Heart left ventricle (tissue), 16 donors: ENCODE results near the gene TENT4B. TPM values are rescaled to one million over a fixed set of nuclear protein-coding genes. Genes with fewer than 3 reads are reported as not detected.

Source experiments
- ATAC-seq, 4 donors: fragments of 200-7000 bp; cut with Tn5 transposase; one replicate each; pipeline ENCODE4 v1.9.1; 2020 to 2022; ENCODE audit warnings: moderate library complexity in 4 of 4, mild to moderate bottlenecking in 3 of 4, moderate number of reproducible peaks in 1 of 4
- DNase-seq, 5 donors: peaks; one replicate each; pipeline ENCODE4 v3.0.0-alpha.2; 2020
- H3K27ac ChIP-seq, 12 donors: fragments of 200-600 bp; sonication (generic) in 4 of 12; one replicate each; pipeline versions ENCODE4 v1.5.0 to v1.8.0; 2016 to 2022; ENCODE audit warnings: mild to moderate bottlenecking in 2 of 12
- H3K27me3 ChIP-seq, 9 donors: fragments of 200-600 bp; sonication (generic) in 2 of 9; one replicate each; pipeline versions ENCODE4 v1.5.1 to v1.8.0; 2016 to 2022; ENCODE audit warnings: mild to moderate bottlenecking in 3 of 9
- H3K36me3 ChIP-seq, 9 donors: fragments of 200-600 bp; sonication (generic) in 2 of 9; one replicate each; pipeline versions ENCODE4 v1.5.0 to v1.8.0; 2018 to 2022; ENCODE audit warnings: mild to moderate bottlenecking in 2 of 9
- H3K4me1 ChIP-seq, 12 donors: fragments of 200-600 bp; sonication (generic) in 4 of 12; one replicate each; pipeline versions ENCODE4 v1.5.0 to v1.8.0; 2016 to 2022; ENCODE audit warnings: mild to moderate bottlenecking in 3 of 12
- H3K4me3 ChIP-seq, 12 donors: fragments of 200-600 bp; sonication (generic) in 4 of 12; one replicate each; pipeline versions ENCODE4 v1.5.0 to v1.8.0; 2017 to 2022; ENCODE audit warnings: mild to moderate bottlenecking in 9 of 12, moderate library complexity in 4 of 12
- H3K9me3 ChIP-seq, 12 donors: fragments of 200-600 bp; sonication (generic) in 4 of 12; one replicate each; pipeline versions ENCODE4 v1.5.0 to v1.8.0; 2016 to 2022; ENCODE audit warnings: mild to moderate bottlenecking in 1 of 12
- POLR2A ChIP-seq, 2 donors: fragments of 450-650 bp; IDR thresholded peaks; one replicate each; pipeline ENCODE4 v1.6.1; 2017; ENCODE audit warnings: antibody characterized with exemption in 2 of 2, mild to moderate bottlenecking in 2 of 2, moderate library complexity in 2 of 2
- WGBS, 4 donors: extraction: QIAGEN DNeasy Blood & Tissue Kit in 2 of 4; methylation state at CpG; one replicate each; pipeline versions ENCODE4 v1.1.5 to v1.1.7; 2013 to 2018; 5-methylcytosine and 5-hydroxymethylcytosine counted together
- intact Hi-C, 10 donors: fragments of 100-400 bp; cut with DNase I; formaldehyde crosslinking; loops; one replicate each; pipeline versions ENCODE4 v1.11.1 to v1.14.2; 2022
- polyA plus RNA-seq, 2 donors: library from polyadenylated mRNA; stranded (reverse); fragments of 200-250 nt; gene quantifications; one replicate each; pipeline ENCODE4 v1.2.3, GENCODE V29; 2013
- total RNA-seq, 9 donors: library from RNA; depleted of rRNA in 2 of 9; stranded (reverse); fragments of >200 nt in 2 of 9; fragmentation: NEBNext Ultra II Directional in 3 of 9; extraction: Animal tissue kit (Norgen Biotek cat#: 25700) in 3 of 9; gene quantifications; one replicate each; pipeline versions ENCODE4 v1.1.0 to v1.2.4, GENCODE V29; 2016 to 2023
- TF ChIP-seq, protein P1 (sequence below), 12 donors: fragments of 200-600 bp; sonication (generic) in 4 of 12; IDR thresholded peaks; one replicate each; pipeline versions ENCODE4 v1.5.0 to v1.8.0; 2018 to 2022; ENCODE audit warnings: antibody characterized with exemption in 12 of 12, mild to moderate bottlenecking in 5 of 12
- donor health status: ischemic (EF 13 %, LVEDD 7.1; RV severe dilation, severe dysfunction).
- donor health status: healthy with polysubstance abuse.
- donor health status: DM: no; HTN: yes; CAD: no.
- donor health status: DM: no; HTN: no; CAD: no.
- donor health status: ischemic (EF 25% LVEDD 6.9; RV normal size, moderate dysfunction).
- donor health status: ischemic (EF 25% LVEDD 5.7; RV mildly dilated, moderate dysfunction).
- donor health status: healthy.
- donor health status: DM: yes; HTN: yes; CAD: no.
- donor health status: ischemic (EF 35%, LVEDD 5.7; RV mildly dilated, moderate dysfunction).
- donor health status: nonischemic (EF 11% LVEDD 7.7; RV severe dilation, severe dysfunction).
- donor health status: DM: yes; HTN: yes; CAD: no.
- donor health status: PGD.
- donor health status: ischemic (EF 29% LVEDD 5.4; RV normal size, mild dysfunction).
- donor health status: nonischemic (EF 23%, LVEDD 6.1; RV moderate dilation, normal function).

The TENT4B gene
- total and polyA plus RNA-seq, 11 donors: 2.2 to 8.8 (median 6.5) TPM

DNA sequence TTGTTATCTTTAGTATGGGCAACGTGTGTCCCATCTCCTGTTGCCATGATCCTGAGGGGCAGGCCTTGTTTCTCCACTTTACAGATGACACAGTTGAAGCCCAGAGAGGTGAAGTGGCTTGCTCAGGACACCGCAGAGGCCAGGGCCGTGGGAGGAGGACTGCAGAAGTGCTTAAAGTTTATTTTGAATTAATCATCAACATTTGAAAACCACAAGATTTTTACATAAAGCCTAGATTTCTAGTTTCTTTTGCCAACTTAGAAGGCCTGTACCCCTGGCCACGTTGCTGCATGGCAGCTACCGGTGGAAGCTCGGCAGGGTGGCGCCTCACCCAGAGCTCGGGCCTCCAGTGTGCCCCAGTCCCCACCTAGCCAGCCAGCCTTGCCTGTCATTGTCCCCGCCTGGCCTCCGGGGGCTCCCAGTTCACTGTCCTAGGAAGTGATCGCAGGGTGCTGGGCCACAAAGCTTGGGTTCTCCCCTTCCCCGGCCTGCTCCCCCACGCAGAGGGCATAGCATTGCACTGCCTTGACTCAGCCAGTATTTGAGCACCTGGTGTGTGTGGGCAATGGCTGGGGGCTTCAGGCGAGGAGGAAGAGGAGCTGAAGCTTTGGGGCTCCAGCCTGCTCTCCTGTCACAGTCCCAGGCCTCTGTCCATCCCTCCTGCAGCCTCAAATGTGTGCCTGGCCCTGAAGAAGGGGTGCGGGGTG is 98.4 kb downstream of the TENT4B start:
- H3K27ac ChIP-seq: no peak overlapping the region
- TF ChIP-seq POLR2A (IDR thresholded peaks at IDR 0.05): no peak
- TF ChIP-seq, protein P1, sequence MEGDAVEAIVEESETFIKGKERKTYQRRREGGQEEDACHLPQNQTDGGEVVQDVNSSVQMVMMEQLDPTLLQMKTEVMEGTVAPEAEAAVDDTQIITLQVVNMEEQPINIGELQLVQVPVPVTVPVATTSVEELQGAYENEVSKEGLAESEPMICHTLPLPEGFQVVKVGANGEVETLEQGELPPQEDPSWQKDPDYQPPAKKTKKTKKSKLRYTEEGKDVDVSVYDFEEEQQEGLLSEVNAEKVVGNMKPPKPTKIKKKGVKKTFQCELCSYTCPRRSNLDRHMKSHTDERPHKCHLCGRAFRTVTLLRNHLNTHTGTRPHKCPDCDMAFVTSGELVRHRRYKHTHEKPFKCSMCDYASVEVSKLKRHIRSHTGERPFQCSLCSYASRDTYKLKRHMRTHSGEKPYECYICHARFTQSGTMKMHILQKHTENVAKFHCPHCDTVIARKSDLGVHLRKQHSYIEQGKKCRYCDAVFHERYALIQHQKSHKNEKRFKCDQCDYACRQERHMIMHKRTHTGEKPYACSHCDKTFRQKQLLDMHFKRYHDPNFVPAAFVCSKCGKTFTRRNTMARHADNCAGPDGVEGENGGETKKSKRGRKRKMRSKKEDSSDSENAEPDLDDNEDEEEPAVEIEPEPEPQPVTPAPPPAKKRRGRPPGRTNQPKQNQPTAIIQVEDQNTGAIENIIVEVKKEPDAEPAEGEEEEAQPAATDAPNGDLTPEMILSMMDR (IDR thresholded peaks at IDR 0.05): no peak
- H3K36me3 ChIP-seq: no peaks in the 10 kb centered on the region
- no peaks in the 10 kb centered on the region for H3K9me3 ChIP-seq
- H3K4me3 ChIP-seq: no peak overlapping the region
- DNase-seq (peak in 1 of 5 donors; percentile 43), ATAC-seq (peak in 1 of 4 donors; percentile 10)
- intact Hi-C loops: no loop called here
- peaks cover 0 to 18% (median 2%) of the 10 kb centered on the region in 12 donors for H3K4me1 ChIP-seq
- H3K27me3 ChIP-seq: peaks cover 0 to 3% (median 0%) of the 10 kb centered on the region in 9 donors
- WGBS, 4 donors: 84 to 89% (median 87%) methylated on average over 14 to 15 of the region's 15 CpGs

DNA sequence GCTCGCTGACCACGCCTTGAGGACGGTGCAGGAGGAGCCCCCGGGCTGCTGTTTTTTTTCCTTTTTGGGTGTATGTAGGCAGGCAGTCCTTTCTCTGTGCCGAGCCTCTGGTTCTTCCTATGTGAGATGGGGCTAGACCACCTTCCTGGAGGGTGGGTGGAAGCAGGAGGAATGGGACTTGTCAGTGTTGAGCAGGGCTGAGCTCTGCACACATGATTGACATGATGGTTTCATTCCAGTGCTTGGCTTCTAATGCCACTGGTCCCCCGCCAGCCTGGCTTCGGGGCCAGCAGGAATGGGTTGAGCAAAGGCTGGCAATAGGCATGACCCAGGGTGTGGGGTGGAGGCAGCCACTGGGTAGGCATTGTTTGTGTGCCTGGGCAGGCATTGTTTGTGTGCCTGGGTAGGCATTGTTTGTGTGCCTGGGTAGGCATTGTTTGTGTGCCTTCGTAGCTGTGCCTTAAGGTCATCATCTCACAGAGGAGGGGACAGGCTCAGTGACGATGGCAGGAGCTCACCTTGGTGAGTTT is 99.0 kb downstream of the TENT4B start:
- H3K27ac ChIP-seq: no peak overlapping the region
- intact Hi-C loops: no loop called here

DNA sequence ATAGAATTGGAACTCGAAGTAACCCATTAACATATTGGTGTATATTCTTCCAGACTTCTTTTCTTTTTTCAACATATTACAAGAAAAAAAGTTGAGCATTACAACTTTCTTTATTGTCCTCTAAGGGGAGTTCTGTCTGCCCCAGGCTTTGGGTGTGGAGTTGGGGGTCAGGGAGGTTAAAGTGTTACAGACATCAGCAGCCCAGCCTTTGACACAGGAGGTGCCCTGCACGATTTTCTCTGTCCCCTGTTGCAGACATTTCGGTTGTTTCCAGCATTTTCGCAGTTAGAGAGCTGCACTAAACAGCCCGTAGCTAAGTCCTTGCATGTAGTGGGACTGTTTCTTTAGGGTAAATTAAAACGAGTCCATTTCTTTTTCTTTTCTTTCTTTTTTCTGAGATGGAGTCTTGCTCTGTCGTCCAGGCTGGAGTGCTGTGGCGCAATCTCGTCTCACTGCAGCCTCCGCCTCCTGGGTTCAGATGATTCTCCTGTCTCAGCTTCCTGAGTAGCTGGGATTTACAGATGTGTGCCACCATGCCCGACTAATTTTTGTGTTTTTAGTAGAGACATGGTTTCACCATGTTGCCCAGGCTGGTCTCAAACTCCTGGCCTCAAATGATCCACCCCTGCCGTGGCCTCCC is 99.9 kb downstream of the TENT4B start:
- no peak overlapping the region for H3K27ac ChIP-seq

More for the DNA sequence above, 99.0 kb downstream of the TENT4B start:
- 81 to 92% (median 88%) methylated on average over 8 to 9 of the region's 9 CpGs for WGBS, 4 donors
- H3K4me1 ChIP-seq: peaks cover 0 to 13% (median 0%) of the 10 kb centered on the region in 12 donors
- TF ChIP-seq, protein P1 (IDR thresholded peaks at IDR 0.05): no peak
- no peak overlapping the region for H3K4me3 ChIP-seq
- H3K36me3 ChIP-seq: no peaks in the 10 kb centered on the region
- ATAC-seq (no peak), DNase-seq (peak in 1 of 5 donors; percentile 27)
- H3K27me3 ChIP-seq: no peaks in the 10 kb centered on the region
- H3K9me3 ChIP-seq: no peaks in the 10 kb centered on the region

More for the DNA sequence above, 99.9 kb downstream of the TENT4B start:
- Histone ChIP-seq H3K4me1 (peaks cover 0 to 13% (median 0%) of the 10 kb centered on the region in 12 donors), H3K4me3 (no peak overlapping the region), H3K36me3 (no peaks in the 10 kb centered on the region), H3K27me3 (no peaks in the 10 kb centered on the region), H3K9me3 (no peaks in the 10 kb centered on the region)
- DNase-seq (peak in 1 of 5 donors; percentile 19), ATAC-seq (no peak)
- 76 to 88% (median 81%) methylated on average over 12 of the region's 12 CpGs for WGBS, 4 donors
- no peak for TF ChIP-seq POLR2A (IDR thresholded peaks at IDR 0.05)
- TF ChIP-seq, protein P1 (IDR thresholded peaks at IDR 0.05): no peak
- intact Hi-C loops: no loop called here
